HEK293 (cell line): ENCODE data around the gene SNRPD2.
A peak's percentile ranks its signal among the peaks of the same experiment; 100 is the strongest.

Source experiments
- HOXC10 ChIP-seq: sonication (generic); formaldehyde crosslinking; IDR thresholded peaks from 2 replicates; pipeline ENCODE4 v1.8.1; 2023; ENCODE audit warnings: mild to moderate bottlenecking, missing genetic modification reagents
- IKZF3 ChIP-seq: fragments of 450-650 bp; IDR thresholded peaks from 2 replicates; pipeline ENCODE4 v1.5.0; 2018; ENCODE audit warnings: missing biosample characterization, mild to moderate bottlenecking, missing genetic modification characterization, moderate library complexity
- KLF17 ChIP-seq: fragments of 450-650 bp; formaldehyde crosslinking; IDR thresholded peaks from 2 replicates; pipeline ENCODE4 v1.5.1; 2016; ENCODE audit warnings: missing biosample characterization, missing genetic modification characterization
- KLF7 ChIP-seq: fragments of 450-650 bp; formaldehyde crosslinking; IDR thresholded peaks from 2 replicates; pipeline ENCODE4 v1.5.1; 2016; ENCODE audit warnings: missing biosample characterization, missing genetic modification characterization, borderline replicate concordance
- ZBTB48 ChIP-seq: fragments of 450-650 bp; formaldehyde crosslinking; IDR thresholded peaks from 2 replicates; pipeline ENCODE4 v1.5.1; 2016; ENCODE audit warnings: missing biosample characterization, missing genetic modification characterization
- ZBTB7A ChIP-seq: fragments of 450-650 bp; formaldehyde crosslinking; IDR thresholded peaks from 2 replicates; pipeline ENCODE4 v1.5.1; 2016; ENCODE audit warnings: low read depth, missing biosample characterization, missing genetic modification characterization
- ZIC2 ChIP-seq: fragments of 450-650 bp; formaldehyde crosslinking; IDR thresholded peaks from 2 replicates; pipeline ENCODE4 v1.5.1; 2016; ENCODE audit warnings: missing biosample characterization, missing genetic modification characterization
- ZNF114 ChIP-seq: fragments of 450-650 bp; formaldehyde crosslinking; IDR thresholded peaks from 2 replicates; pipeline ENCODE4 v1.5.0; 2017; ENCODE audit warnings: missing biosample characterization, missing genetic modification characterization
- ZNF157 ChIP-seq: fragments of 450-650 bp; formaldehyde crosslinking; IDR thresholded peaks from 2 replicates; pipeline ENCODE4 v1.5.1; 2016; ENCODE audit warnings: missing biosample characterization, missing genetic modification characterization
- ZNF16 ChIP-seq: fragments of 450-650 bp; formaldehyde crosslinking; IDR thresholded peaks from 2 replicates; pipeline ENCODE4 v1.5.1; 2016; ENCODE audit warnings: low read depth, missing biosample characterization, missing genetic modification characterization
- ZNF214 ChIP-seq: fragments of 450-650 bp; formaldehyde crosslinking; IDR thresholded peaks from 2 replicates; pipeline ENCODE4 v1.5.1; 2017; ENCODE audit warnings: missing biosample characterization, mild to moderate bottlenecking, missing genetic modification characterization, borderline replicate concordance
- ZNF221 ChIP-seq: fragments of 450-650 bp; formaldehyde crosslinking; IDR thresholded peaks from 2 replicates; pipeline ENCODE4 v1.5.1; 2017; ENCODE audit warnings: missing biosample characterization, missing genetic modification characterization, borderline replicate concordance
- ZNF223 ChIP-seq: fragments of 450-650 bp; formaldehyde crosslinking; IDR thresholded peaks from 2 replicates; pipeline ENCODE4 v1.5.1; 2016; ENCODE audit warnings: missing biosample characterization, missing genetic modification characterization
- ZNF23 ChIP-seq: fragments of 450-650 bp; formaldehyde crosslinking; IDR thresholded peaks from 2 replicates; pipeline ENCODE4 v1.5.1; 2016; ENCODE audit warnings: missing biosample characterization, missing genetic modification characterization, borderline replicate concordance
- ZNF302 ChIP-seq: fragments of 450-650 bp; formaldehyde crosslinking; IDR thresholded peaks from 2 replicates; pipeline ENCODE4 v1.5.1; 2016; ENCODE audit warnings: missing biosample characterization, missing genetic modification characterization, low read depth
- ZNF341 ChIP-seq: fragments of 450-650 bp; formaldehyde crosslinking; IDR thresholded peaks from 2 replicates; pipeline ENCODE4; 2016; ENCODE audit warnings: low read depth, missing biosample characterization, missing genetic modification characterization
- ZNF416 ChIP-seq: fragments of 450-650 bp; formaldehyde crosslinking; IDR thresholded peaks from 2 replicates; pipeline ENCODE4 v1.5.1; 2016; ENCODE audit warnings: missing biosample characterization, missing genetic modification characterization
- ZNF423 ChIP-seq: fragments of 450-650 bp; formaldehyde crosslinking; IDR thresholded peaks from 2 replicates; pipeline ENCODE4 v1.5.1; 2016; ENCODE audit warnings: missing biosample characterization, missing genetic modification characterization
- ZNF449 ChIP-seq: fragments of 450-650 bp; formaldehyde crosslinking; IDR thresholded peaks from 2 replicates; pipeline ENCODE4 v1.5.1; 2017; ENCODE audit warnings: missing biosample characterization, mild to moderate bottlenecking, missing genetic modification characterization, moderate library complexity
- ZNF473 ChIP-seq: fragments of 450-650 bp; formaldehyde crosslinking; IDR thresholded peaks from 2 replicates; pipeline ENCODE4 v1.5.1; 2017; ENCODE audit warnings: missing biosample characterization, missing genetic modification characterization
- ZNF501 ChIP-seq: fragments of 450-650 bp; formaldehyde crosslinking; IDR thresholded peaks from 2 replicates; pipeline ENCODE4 v1.5.1; 2016; ENCODE audit warnings: missing biosample characterization, missing genetic modification characterization
- ZNF544 ChIP-seq: fragments of 450-650 bp; formaldehyde crosslinking; IDR thresholded peaks from 2 replicates; pipeline ENCODE4 v1.5.0; 2017; ENCODE audit warnings: missing biosample characterization, missing genetic modification characterization
- ZNF585B ChIP-seq: fragments of 450-650 bp; formaldehyde crosslinking; IDR thresholded peaks from 2 replicates; pipeline ENCODE4 v1.5.1; 2016; ENCODE audit warnings: missing biosample characterization, missing genetic modification characterization
- ZNF660 ChIP-seq: fragments of 450-650 bp; IDR thresholded peaks from 2 replicates; pipeline ENCODE4 v1.5.1; 2018; ENCODE audit warnings: missing biosample characterization, mild to moderate bottlenecking, missing genetic modification characterization
- ZNF768 ChIP-seq: fragments of 450-650 bp; formaldehyde crosslinking; IDR thresholded peaks from 2 replicates; pipeline ENCODE4 v1.5.1; 2018; ENCODE audit warnings: missing biosample characterization, mild to moderate bottlenecking, missing genetic modification characterization
- TF ChIP-seq, protein P1 (sequence below): fragments of 450-650 bp; formaldehyde crosslinking; IDR thresholded peaks from 2 replicates; pipeline ENCODE4 v1.5.1; 2016; ENCODE audit warnings: missing biosample characterization, missing genetic modification characterization
- TF ChIP-seq, protein P2 (sequence below): fragments of 450-650 bp; formaldehyde crosslinking; IDR thresholded peaks from 2 replicates; pipeline ENCODE4 v1.5.1; 2016; ENCODE audit warnings: missing biosample characterization, missing genetic modification characterization
- TF ChIP-seq, protein P3 (sequence below): fragments of 450-650 bp; formaldehyde crosslinking; IDR thresholded peaks from 2 replicates; pipeline ENCODE4 v1.5.1; 2016; ENCODE audit warnings: missing biosample characterization, missing genetic modification characterization

Gene SNRPD2

GRCh38 chr19:45638930-45639729 lies 52.6 kb downstream of the SNRPD2 start, which contains the start of gene EML2 (continued):
- TF ChIP-seq, protein P1, sequence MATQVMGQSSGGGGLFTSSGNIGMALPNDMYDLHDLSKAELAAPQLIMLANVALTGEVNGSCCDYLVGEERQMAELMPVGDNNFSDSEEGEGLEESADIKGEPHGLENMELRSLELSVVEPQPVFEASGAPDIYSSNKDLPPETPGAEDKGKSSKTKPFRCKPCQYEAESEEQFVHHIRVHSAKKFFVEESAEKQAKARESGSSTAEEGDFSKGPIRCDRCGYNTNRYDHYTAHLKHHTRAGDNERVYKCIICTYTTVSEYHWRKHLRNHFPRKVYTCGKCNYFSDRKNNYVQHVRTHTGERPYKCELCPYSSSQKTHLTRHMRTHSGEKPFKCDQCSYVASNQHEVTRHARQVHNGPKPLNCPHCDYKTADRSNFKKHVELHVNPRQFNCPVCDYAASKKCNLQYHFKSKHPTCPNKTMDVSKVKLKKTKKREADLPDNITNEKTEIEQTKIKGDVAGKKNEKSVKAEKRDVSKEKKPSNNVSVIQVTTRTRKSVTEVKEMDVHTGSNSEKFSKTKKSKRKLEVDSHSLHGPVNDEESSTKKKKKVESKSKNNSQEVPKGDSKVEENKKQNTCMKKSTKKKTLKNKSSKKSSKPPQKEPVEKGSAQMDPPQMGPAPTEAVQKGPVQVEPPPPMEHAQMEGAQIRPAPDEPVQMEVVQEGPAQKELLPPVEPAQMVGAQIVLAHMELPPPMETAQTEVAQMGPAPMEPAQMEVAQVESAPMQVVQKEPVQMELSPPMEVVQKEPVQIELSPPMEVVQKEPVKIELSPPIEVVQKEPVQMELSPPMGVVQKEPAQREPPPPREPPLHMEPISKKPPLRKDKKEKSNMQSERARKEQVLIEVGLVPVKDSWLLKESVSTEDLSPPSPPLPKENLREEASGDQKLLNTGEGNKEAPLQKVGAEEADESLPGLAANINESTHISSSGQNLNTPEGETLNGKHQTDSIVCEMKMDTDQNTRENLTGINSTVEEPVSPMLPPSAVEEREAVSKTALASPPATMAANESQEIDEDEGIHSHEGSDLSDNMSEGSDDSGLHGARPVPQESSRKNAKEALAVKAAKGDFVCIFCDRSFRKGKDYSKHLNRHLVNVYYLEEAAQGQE (tag by site-specific recombination): no peak
- TF ChIP-seq ZNF221 (tag by site-specific recombination): no peak
- no peak for TF ChIP-seq KLF17 (tag by site-specific recombination)
- TF ChIP-seq ZNF416: no peak
- 0 out of 2 replicates have a peak, but pooled peaks have one; percentile 37 for TF ChIP-seq IKZF3 (tag by site-specific recombination)
- TF ChIP-seq ZNF16 (tag by site-specific recombination): no peak
- TF ChIP-seq ZNF585B (tag by site-specific recombination): no peak
- peak; percentile 98 for TF ChIP-seq ZNF768
- TF ChIP-seq, protein P2, sequence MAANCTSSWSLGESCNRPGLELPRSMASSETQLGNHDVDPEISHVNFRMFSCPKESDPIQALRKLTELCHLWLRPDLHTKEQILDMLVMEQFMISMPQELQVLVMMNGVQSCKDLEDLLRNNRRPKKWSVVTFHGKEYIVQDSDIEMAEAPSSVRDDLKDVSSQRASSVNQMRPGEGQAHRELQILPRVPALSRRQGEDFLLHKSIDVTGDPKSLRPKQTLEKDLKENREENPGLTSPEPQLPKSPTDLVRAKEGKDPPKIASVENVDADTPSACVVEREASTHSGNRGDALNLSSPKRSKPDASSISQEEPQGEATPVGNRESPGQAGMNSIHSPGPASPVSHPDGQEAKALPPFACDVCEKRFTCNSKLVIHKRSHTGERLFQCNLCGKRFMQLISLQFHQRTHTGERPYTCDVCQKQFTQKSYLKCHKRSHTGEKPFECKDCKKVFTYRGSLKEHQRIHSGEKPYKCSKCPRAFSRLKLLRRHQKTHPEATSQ (tag by site-specific recombination): no peak
- no peak for TF ChIP-seq ZNF302
- TF ChIP-seq ZNF501 (tag by site-specific recombination): no peak
- TF ChIP-seq, protein P3, sequence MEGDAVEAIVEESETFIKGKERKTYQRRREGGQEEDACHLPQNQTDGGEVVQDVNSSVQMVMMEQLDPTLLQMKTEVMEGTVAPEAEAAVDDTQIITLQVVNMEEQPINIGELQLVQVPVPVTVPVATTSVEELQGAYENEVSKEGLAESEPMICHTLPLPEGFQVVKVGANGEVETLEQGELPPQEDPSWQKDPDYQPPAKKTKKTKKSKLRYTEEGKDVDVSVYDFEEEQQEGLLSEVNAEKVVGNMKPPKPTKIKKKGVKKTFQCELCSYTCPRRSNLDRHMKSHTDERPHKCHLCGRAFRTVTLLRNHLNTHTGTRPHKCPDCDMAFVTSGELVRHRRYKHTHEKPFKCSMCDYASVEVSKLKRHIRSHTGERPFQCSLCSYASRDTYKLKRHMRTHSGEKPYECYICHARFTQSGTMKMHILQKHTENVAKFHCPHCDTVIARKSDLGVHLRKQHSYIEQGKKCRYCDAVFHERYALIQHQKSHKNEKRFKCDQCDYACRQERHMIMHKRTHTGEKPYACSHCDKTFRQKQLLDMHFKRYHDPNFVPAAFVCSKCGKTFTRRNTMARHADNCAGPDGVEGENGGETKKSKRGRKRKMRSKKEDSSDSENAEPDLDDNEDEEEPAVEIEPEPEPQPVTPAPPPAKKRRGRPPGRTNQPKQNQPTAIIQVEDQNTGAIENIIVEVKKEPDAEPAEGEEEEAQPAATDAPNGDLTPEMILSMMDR (tag by site-specific recombination): peak; percentile 90
- TF ChIP-seq ZNF214 (tag by site-specific recombination): no peak
- TF ChIP-seq ZIC2 (tag by site-specific recombination): 0 out of 2 replicates have a peak, but pooled peaks have one; percentile 26
- no peak for TF ChIP-seq ZNF449 (tag by site-specific recombination)
- no peak for TF ChIP-seq ZNF23 (tag by site-specific recombination)
- TF ChIP-seq ZBTB48 (tag by site-specific recombination): 0 out of 2 replicates have a peak, but pooled peaks have one; percentile 13
- no peak for TF ChIP-seq ZNF660 (tag by site-specific recombination)
- no peak for TF ChIP-seq HOXC10
- 0 out of 2 replicates have a peak, but pooled peaks have one; percentile 21 for TF ChIP-seq ZNF341
- TF ChIP-seq KLF7 (tag by site-specific recombination): no peak; the same call in 1 of the 2 replicates
- no peak for TF ChIP-seq ZNF157
- 0 out of 2 replicates have a peak, but pooled peaks have one; percentile 20 for TF ChIP-seq ZNF423 (tag by site-specific recombination)
- TF ChIP-seq ZBTB7A: no peak
- TF ChIP-seq ZNF223 (tag by site-specific recombination): no peak
- TF ChIP-seq ZNF544 (tag by site-specific recombination): no peak
- no peak for TF ChIP-seq ZNF114 (tag by site-specific recombination)
- no peak for TF ChIP-seq ZNF473 (tag by site-specific recombination)
